HUES48 (cell line): ENCODE measurements around the gene ANGPTL8.

Experiments used
- H3K27ac ChIP-seq: one replicate; pipeline ENCODE4 v1.7.0; 2013; ENCODE audit warnings: low read depth, low read length, inconsistent platforms
- H3K27me3 ChIP-seq: 2 replicates; pipeline ENCODE4 v1.6.1; 2013; ENCODE audit warnings: mild to moderate bottlenecking, low read length; ENCODE audit not compliant: control insufficient read depth, insufficient read depth
- H3K36me3 ChIP-seq: 2 replicates; pipeline ENCODE4 v1.6.1; 2013; ENCODE audit warnings: low read length; ENCODE audit not compliant: control insufficient read depth, insufficient read depth
- H3K4me1 ChIP-seq: 2 replicates; pipeline ENCODE4 v1.6.1; 2013; ENCODE audit warnings: mild to moderate bottlenecking, low read length; ENCODE audit not compliant: control insufficient read depth, insufficient read depth
- H3K4me3 ChIP-seq: 2 replicates; pipeline ENCODE4 v1.5.1; 2013; ENCODE audit warnings: mild to moderate bottlenecking, low read depth, low read length
- H3K9ac ChIP-seq: 2 replicates; pipeline ENCODE4 v1.6.1; 2013; ENCODE audit warnings: mild to moderate bottlenecking, low read depth, low read length, moderate library complexity
- H3K9me3 ChIP-seq: 2 replicates; pipeline ENCODE4 v1.6.1; 2013; ENCODE audit warnings: low read length; ENCODE audit not compliant: control insufficient read depth, insufficient read depth

ANGPTL8 gene

DNA sequence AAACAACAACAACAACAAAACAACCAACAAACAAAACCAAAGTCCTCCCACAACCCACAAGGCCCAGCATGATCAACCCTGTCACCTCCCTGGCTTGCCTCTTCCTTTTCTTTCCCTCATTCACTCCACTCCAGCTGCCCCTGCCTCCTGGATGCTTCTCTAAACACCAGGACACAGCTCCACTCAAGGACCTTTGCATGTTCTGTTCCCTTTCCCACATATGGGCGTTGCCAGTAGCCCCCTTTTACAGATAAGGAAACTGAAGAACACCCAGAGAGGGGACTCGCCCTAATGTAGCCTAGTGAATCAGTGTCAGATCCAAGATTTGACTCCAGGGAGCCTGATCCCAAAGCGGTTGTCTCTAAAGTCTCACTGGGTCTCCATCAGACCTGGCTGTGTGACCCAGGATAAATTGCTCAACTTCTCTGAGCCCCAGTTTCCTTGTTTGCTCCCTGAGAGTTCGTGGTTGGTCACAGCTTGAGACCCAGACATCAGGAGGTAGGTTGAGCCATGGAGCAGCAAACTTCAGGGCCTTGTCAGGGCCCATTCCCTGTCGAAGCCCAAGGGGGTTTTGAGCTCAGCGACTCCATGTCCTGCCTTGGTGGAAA lies 25.9 kb downstream of the ANGPTL8 start:
- H3K4me3 ChIP-seq = no peak overlapping the region
- no peak overlapping the region for H3K27ac ChIP-seq

DNA sequence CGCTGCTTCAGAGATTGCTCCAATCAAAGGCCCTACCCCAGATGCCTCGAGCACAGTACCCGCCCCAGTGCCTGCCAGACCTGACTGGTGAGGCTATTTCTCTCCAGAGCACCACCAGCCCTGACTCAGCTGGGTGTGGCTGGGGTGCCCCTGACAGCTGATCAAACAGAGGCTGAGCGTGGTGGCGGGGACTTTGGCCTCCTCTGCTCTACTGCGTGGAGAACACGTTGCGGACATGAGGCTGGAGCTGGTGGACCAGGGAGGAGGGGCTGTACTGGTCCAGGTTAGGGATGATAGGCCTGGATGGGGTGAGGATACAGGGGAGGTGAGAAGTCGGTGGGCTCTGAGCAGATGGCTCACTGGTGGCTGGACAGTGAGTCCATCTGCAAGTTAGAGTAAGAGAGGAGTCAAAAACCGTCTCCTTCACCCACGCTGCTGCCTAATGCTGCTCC lies 26.4 kb downstream of the ANGPTL8 start:
- no peak overlapping the region for H3K4me3 ChIP-seq
- H3K4me1 ChIP-seq = no peaks in the 10 kb centered on the region
- no peaks in the 10 kb centered on the region for H3K27me3 ChIP-seq
- no peaks in the 10 kb centered on the region for H3K9me3 ChIP-seq
- no peak overlapping the region for H3K27ac ChIP-seq
- no peak overlapping the region for H3K9ac ChIP-seq
- no peaks in the 10 kb centered on the region for H3K36me3 ChIP-seq

More for the DNA sequence above, 25.9 kb downstream of the ANGPTL8 start:
- no peak overlapping the region for H3K9ac ChIP-seq
- H3K27me3 ChIP-seq = no peaks in the 10 kb centered on the region
- no peaks in the 10 kb centered on the region for H3K4me1 ChIP-seq
- H3K9me3 ChIP-seq = no peaks in the 10 kb centered on the region
- no peaks in the 10 kb centered on the region for H3K36me3 ChIP-seq

DNA sequence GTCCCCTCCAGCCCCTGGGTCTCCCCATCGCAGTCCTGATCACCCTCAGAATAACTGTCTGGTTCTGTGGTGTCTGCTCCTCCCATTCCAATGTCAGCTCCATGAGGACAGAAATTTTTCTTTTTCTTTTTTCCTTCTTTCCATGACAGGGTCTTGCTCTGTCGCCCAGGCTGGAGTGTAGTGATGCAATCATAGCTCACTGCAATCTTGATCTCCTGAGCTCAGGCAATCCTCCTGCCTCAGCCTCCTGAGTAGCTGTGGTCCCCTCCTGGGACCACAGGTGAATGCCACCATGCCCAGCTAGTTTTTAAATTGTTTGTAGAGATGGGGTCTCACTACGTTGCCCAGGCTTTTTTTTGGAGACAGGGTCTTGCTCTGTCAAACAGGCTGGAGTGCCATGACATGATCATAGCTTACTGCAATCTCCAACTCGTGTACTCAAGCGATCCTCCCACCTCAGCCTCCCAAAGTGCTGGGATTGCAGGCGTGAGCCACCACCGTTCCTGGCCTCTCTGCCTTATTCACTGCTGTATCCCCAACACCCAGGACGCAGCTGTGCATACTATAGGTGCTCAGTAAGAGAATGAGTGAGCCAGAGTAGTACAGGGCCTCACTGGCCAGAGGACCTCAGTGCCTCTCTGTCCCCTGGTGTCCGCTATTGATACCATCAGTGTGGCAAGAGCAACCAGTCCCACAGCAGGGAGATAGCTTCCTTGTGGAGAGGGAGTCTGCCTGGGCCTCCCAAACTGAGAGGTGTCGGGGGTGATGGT lies 28.1 kb downstream of the ANGPTL8 start:
- no peak overlapping the region for H3K27ac ChIP-seq
- H3K27me3 ChIP-seq = no peaks in the 10 kb centered on the region
- no peaks in the 10 kb centered on the region for H3K36me3 ChIP-seq
- no peaks in the 10 kb centered on the region for H3K4me1 ChIP-seq
- no peak overlapping the region for H3K4me3 ChIP-seq
- H3K9me3 ChIP-seq = no peaks in the 10 kb centered on the region
- H3K9ac ChIP-seq = no peak overlapping the region

DNA sequence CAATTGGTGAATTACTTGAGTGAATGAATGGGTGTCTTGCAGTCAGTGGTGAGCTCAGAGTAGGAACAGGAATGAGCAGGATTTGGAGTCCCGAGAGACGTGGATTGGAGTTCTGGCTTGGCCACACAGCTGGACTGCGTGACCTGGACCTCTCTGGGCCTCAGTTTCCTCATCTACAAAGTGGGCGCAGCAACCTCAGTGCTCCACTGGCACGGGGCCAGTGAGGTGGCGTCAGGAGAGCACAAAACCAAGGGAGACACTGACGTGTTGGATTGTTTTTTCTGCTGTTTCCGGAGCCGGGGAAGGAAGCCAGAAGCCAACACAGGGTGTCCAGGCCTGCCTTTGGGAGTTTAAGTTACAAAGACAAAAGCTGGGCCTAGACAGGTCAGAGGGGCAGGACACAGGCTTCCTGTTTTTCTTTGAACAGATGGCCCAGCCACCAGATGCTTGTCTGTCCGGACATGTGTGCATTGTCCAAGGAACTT lies 29.4 kb downstream of the ANGPTL8 start:
- Histone ChIP-seq H3K4me1 (no peaks in the 10 kb centered on the region), H3K9ac (no peak overlapping the region), H3K9me3 (no peaks in the 10 kb centered on the region), H3K36me3 (no peaks in the 10 kb centered on the region), H3K27ac (no peak overlapping the region), H3K27me3 (no peaks in the 10 kb centered on the region), H3K4me3 (no peak overlapping the region)

DNA sequence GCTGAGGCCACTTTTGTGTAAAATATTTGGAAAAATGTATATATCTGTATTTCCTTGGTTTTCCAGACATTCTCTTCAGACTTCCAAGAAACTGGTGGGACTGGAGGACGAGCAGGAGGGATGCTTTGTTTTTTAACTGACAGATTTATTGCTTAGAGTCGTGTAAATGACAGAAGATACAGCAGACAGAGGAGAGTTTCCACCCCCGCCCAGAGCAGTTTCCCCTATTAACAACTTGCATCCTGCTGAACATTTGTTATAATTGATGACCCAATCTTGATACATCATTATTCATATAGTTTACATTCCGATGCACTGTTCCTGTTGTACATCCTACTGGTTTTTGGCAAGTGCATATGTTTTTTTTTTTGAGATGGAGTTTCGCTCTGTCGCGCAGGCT lies 30.0 kb downstream of the ANGPTL8 start:
- Histone ChIP-seq H3K4me1 (no peaks in the 10 kb centered on the region), H3K27ac (no peak overlapping the region), H3K27me3 (no peaks in the 10 kb centered on the region), H3K9me3 (no peaks in the 10 kb centered on the region), H3K4me3 (no peak overlapping the region), H3K36me3 (no peaks in the 10 kb centered on the region), H3K9ac (no peak overlapping the region)

DNA sequence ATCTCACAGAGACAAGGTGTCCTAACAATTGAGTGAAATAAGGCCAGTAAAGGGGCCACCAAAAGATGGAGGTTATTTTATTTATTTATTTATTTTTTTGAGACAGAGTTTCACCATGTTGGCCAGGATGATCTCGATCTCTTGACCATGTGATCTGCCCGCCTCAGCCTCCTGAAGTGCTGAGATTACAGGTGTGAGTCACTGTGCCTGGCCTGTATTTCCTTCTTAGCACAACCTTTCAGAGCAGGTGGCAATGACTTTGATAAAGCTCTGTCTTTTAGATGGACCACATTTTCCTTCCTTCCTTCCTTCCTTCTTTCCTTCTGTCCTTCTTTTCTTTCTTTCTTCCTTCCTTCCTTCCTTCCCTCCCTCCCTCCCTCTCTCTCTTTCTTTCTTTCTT lies 33.9 kb downstream of the ANGPTL8 start:
- Histone ChIP-seq H3K9ac (no peak overlapping the region), H3K36me3 (no peaks in the 10 kb centered on the region), H3K4me3 (no peak overlapping the region), H3K9me3 (no peaks in the 10 kb centered on the region; the same call in 1 of the 2 replicates), H3K27me3 (no peaks in the 10 kb centered on the region), H3K4me1 (peaks cover 4% of the 10 kb centered on the region; the same call in 1 of the 2 replicates), H3K27ac (no peak overlapping the region)

DNA sequence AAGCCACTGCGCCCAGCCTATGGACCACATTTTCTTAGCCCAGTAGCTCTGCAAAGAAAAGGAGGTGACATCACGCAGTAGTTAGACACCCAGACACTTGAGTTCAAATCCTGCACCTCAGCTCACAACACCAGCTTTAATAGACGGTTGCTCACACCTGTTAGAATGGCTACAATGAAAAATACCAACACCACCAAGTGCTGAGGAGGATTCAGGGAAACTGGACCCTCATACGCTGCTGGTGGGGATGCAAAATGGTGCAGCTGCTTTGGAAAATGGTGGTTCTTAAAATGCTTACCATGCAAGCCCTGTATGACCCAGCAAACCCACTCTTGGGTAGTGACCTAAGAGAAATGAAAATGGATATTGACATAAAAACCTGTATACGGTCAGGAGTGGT lies 34.6 kb downstream of the ANGPTL8 start:
- H3K9me3 ChIP-seq = no peaks in the 10 kb centered on the region; the same call in 1 of the 2 replicates
- H3K9ac ChIP-seq = no peak overlapping the region
- H3K27me3 ChIP-seq = no peaks in the 10 kb centered on the region

DNA sequence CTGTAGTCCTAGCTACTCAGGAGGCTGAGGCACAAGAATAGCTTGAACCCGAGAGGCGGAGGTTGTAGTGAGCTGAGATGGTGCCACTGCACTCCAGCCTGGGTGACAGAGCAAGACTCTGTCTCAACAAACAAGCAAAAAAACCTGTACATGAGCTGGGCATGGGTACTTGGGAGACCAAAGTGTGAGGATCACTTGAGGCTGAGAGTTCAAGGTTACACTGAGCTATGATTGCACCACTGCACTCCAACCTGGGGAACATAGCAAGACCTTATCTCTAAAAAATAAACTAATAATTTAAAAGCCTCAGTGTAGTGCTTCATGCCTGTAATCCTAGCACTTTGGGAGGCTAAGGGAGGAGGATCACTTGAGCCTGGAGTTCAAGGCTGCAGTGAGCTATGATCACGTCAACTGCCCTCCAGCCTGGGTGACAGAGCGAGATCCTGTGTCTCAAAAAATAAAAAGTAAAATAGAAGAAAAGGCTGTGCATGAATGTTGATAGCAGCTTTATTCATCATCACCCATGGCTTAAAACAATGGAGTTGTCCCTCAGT lies 35.2 kb downstream of the ANGPTL8 start:
- H3K4me1 ChIP-seq = peaks cover 4% of the 10 kb centered on the region; the same call in 1 of the 2 replicates
- H3K27me3 ChIP-seq = no peaks in the 10 kb centered on the region
- H3K4me3 ChIP-seq = no peak overlapping the region
- H3K27ac ChIP-seq = no peak overlapping the region
- no peaks in the 10 kb centered on the region; the same call in 1 of the 2 replicates for H3K9me3 ChIP-seq
- H3K36me3 ChIP-seq = no peaks in the 10 kb centered on the region
- no peak overlapping the region for H3K9ac ChIP-seq

More for the DNA sequence above, 34.6 kb downstream of the ANGPTL8 start:
- Histone ChIP-seq H3K4me3 (no peak overlapping the region), H3K4me1 (peaks cover 4% of the 10 kb centered on the region; the same call in 1 of the 2 replicates), H3K36me3 (no peaks in the 10 kb centered on the region), H3K27ac (no peak overlapping the region)

DNA sequence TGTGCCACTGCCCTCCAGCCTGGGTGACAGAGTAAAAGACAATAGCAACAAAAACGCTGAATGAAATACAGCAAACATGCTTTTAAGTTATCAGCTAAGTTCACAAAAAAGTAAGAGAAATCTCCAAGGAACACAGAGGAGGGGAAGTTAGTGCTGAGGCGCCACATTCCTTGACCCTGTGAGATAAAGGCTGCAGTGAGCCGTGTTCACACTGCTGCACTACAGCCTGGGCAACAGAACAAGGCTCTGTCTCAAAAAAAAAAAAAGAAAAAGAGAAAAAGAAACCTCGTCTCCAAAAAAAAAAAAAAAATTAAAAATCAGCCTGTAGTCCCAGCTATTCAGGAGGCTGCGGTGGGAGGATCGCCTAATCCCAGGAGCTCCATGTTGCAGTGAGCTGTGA lies 39.3 kb downstream of the ANGPTL8 start:
- Histone ChIP-seq H3K27me3 (no peaks in the 10 kb centered on the region), H3K9ac (no peak overlapping the region), H3K36me3 (no peaks in the 10 kb centered on the region), H3K4me1 (peaks cover 4% of the 10 kb centered on the region; the same call in 1 of the 2 replicates), H3K4me3 (no peak overlapping the region), H3K9me3 (no peaks in the 10 kb centered on the region; the same call in 1 of the 2 replicates), H3K27ac (no peak overlapping the region)

DNA sequence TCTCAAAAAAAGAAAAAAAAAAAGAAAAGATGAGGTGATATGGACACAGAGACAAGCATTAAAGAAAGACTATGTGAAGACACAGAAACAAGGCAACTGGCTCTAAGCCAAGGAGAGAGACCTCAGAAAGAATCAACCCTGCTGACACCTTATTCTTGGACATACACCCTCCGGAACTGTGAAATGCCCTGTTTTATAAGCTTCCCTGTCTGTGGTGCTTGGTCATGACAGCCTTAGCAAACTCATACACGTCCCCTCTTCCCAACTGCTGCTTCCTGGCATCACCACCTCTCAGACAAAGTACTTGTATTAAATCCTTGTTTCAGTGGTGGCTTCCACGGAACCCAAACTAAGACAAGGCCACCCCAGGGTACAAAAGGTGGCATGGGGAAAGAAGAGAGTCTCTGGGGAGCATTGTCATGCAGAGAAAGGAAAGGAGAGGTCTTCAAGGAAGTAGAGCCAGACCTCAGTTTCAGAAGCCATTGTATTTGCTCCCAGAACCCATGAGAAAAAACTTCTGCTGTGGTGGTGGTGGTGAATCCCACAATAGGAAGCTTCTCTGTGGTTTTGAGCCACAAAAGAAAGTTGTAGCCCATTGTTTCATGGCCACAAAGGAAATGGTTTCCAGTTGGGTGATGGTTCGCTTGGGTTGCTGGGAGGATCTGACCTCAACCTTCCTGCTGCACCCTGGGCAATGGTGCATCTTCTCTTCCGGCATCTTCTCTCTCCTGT lies 40.3 kb downstream of the ANGPTL8 start:
- H3K36me3 ChIP-seq = no peaks in the 10 kb centered on the region
- no peak overlapping the region for H3K9ac ChIP-seq
- H3K27ac ChIP-seq = no peak overlapping the region

More for the DNA sequence above, 40.3 kb downstream of the ANGPTL8 start:
- Histone ChIP-seq H3K27me3 (no peaks in the 10 kb centered on the region), H3K4me3 (no peak overlapping the region), H3K4me1 (peaks cover 4% of the 10 kb centered on the region; the same call in 1 of the 2 replicates), H3K9me3 (no peaks in the 10 kb centered on the region; the same call in 1 of the 2 replicates)
